ENCODE results near the gene HDC. TPM values are rescaled to one million over a fixed set of nuclear protein-coding genes. Genes with fewer than 3 reads are reported as not detected.

The HDC gene
- total RNA-seq, 1 experiment from 2014 or later = not detected

GRCh38 chr15:50227076-50227475 is 38.5 kb downstream of the HDC start:
- Histone ChIP-seq H3K9me3 (ENCODE audit: control insufficient read depth, insufficient read depth, low read depth, low read length) (no peaks in the 10 kb centered on the region), H3K27ac (ENCODE audit: low read length) (no peak overlapping the region), H3K4me3 (ENCODE audit: low read depth in 2 of 2, low read length in 2 of 2) (no peak overlapping the region), H3K36me3 (ENCODE audit: control insufficient read depth, insufficient read depth, low read length) (no peaks in the 10 kb centered on the region), H3K4me1 (ENCODE audit: control insufficient read depth, insufficient read depth, low read length) (no peaks in the 10 kb centered on the region), H3K27me3 (ENCODE audit: control insufficient read depth, insufficient read depth, low read length) (no peaks in the 10 kb centered on the region)
- TF ChIP-seq REST (IDR thresholded peaks at IDR 0.05; ENCODE audit: insufficient read depth in 1 of 2, low read depth in 2 of 2, low read length in 1 of 2) (no peak), SIN3A (IDR thresholded peaks at IDR 0.05; ENCODE audit: borderline replicate concordance, insufficient read depth, low read depth, low read length) (no peak), CTCF (IDR thresholded peaks at IDR 0.05) (no peak)
- intact Hi-C loops (cut with micrococcal nuclease; ENCODE audit: unreplicated experiment) = no loop called here
- no peak for ATAC-seq
- no TSS peak for BruUV-seq (replicated peaks)
- in situ Hi-C loops (cut with HindIII; ENCODE audit: low pct_unique_long_range_greater_than_20kb, low sequenced_read_pairs) = no loop called here
- ChIA-PET POLR2A (no interaction called here), CTCF (no interaction called here)
- no peak for DNase-seq (ENCODE audit: low read depth, low spot score)

- intact Hi-C loops (cut with micrococcal nuclease; ENCODE audit: unreplicated experiment) = no loop called here
- ChIA-PET POLR2A (no interaction called here), CTCF (no interaction called here)
- Histone ChIP-seq H3K4me1 (ENCODE audit: control insufficient read depth, insufficient read depth, low read length) (no peaks in the 10 kb centered on the region), H3K4me3 (ENCODE audit: low read depth in 2 of 2, low read length in 2 of 2) (no peak overlapping the region), H3K27ac (ENCODE audit: low read length) (no peak overlapping the region), H3K27me3 (ENCODE audit: control insufficient read depth, insufficient read depth, low read length) (no peaks in the 10 kb centered on the region), H3K9me3 (ENCODE audit: control insufficient read depth, insufficient read depth, low read depth, low read length) (no peaks in the 10 kb centered on the region), H3K36me3 (ENCODE audit: control insufficient read depth, insufficient read depth, low read length) (no peaks in the 10 kb centered on the region)
- TF ChIP-seq SIN3A (IDR thresholded peaks at IDR 0.05; ENCODE audit: borderline replicate concordance, insufficient read depth, low read depth, low read length) (no peak), POLR2AphosphoS5 (IDR thresholded peaks at IDR 0.05; ENCODE audit: low read depth, low read length) (no peak)
- DNase-seq (ENCODE audit: low read depth, low spot score) (no peak), ATAC-seq (no peak)
- BruUV-seq (replicated peaks) = no TSS peak
- in situ Hi-C loops (cut with HindIII; ENCODE audit: low pct_unique_long_range_greater_than_20kb, low sequenced_read_pairs) = no loop called here
Observed at GRCh38 chr15:50225938-50226337, 39.6 kb downstream of the HDC start.

- in situ Hi-C loops (cut with HindIII; ENCODE audit: low pct_unique_long_range_greater_than_20kb, low sequenced_read_pairs) (no loop called here), intact Hi-C loops (cut with micrococcal nuclease; ENCODE audit: unreplicated experiment) (no loop called here)
- H3K4me3 ChIP-seq (ENCODE audit: low read depth in 2 of 2, low read length in 2 of 2) = no peak overlapping the region
- no peak for DNase-seq (ENCODE audit: low read depth, low spot score)
- TF ChIP-seq REST (IDR thresholded peaks at IDR 0.05; ENCODE audit: insufficient read depth in 1 of 2, low read depth in 2 of 2, low read length in 1 of 2) (no peak), POLR2AphosphoS5 (IDR thresholded peaks at IDR 0.05; ENCODE audit: low read depth, low read length) (no peak), TCF7L2 (IDR thresholded peaks at IDR 0.05; ENCODE audit: low read depth, low read length) (no peak), CTCF (IDR thresholded peaks at IDR 0.05) (no peak), SIN3A (IDR thresholded peaks at IDR 0.05; ENCODE audit: borderline replicate concordance, insufficient read depth, low read depth, low read length) (no peak)
- no peak overlapping the region for H3K27ac ChIP-seq (ENCODE audit: low read length)
- H3K27me3 ChIP-seq (ENCODE audit: control insufficient read depth, insufficient read depth, low read length) = no peaks in the 10 kb centered on the region
- no peaks in the 10 kb centered on the region for H3K9me3 ChIP-seq (ENCODE audit: control insufficient read depth, insufficient read depth, low read depth, low read length)
- POLR2A ChIA-PET = no interaction called here
- ATAC-seq = no peak
- no peaks in the 10 kb centered on the region for H3K4me1 ChIP-seq (ENCODE audit: control insufficient read depth, insufficient read depth, low read length)
- CTCF ChIA-PET = interaction anchor here (0.7 kb wide), 1 partner anchor 27 kb away, joined by 3 read pairs; no protein-coding TSS in a partner anchor
- no TSS peak for BruUV-seq (replicated peaks)
- no peaks in the 10 kb centered on the region for H3K36me3 ChIP-seq (ENCODE audit: control insufficient read depth, insufficient read depth, low read length)
Observed at GRCh38 chr15:50225057-50225456, 40.5 kb downstream of the HDC start.

Data from Panc1 (cell line).